GM19467 (cell line): ENCODE measurements around the gene PIGB.
A peak's percentile ranks its signal among the peaks of the same experiment; 100 is the strongest.
"Not testable (repeated sequence)": the region's sequence is repeated elsewhere in the genome, so short reads cannot be mapped to it uniquely, and the experiment has no call there.

Source experiments
- ATAC-seq: cut with Tn5 transposase; IDR thresholded peaks from one replicate; pipeline ENCODE4 v1.9.1; 2021; ENCODE audit warnings: mild to moderate bottlenecking, moderate library complexity; ENCODE audit not compliant: unreplicated experiment

Gene PIGB

GRCh38 chr15:55372701-55373440 is 53.8 kb downstream of the PIGB start:
- ATAC-seq, result no peak

DNA sequence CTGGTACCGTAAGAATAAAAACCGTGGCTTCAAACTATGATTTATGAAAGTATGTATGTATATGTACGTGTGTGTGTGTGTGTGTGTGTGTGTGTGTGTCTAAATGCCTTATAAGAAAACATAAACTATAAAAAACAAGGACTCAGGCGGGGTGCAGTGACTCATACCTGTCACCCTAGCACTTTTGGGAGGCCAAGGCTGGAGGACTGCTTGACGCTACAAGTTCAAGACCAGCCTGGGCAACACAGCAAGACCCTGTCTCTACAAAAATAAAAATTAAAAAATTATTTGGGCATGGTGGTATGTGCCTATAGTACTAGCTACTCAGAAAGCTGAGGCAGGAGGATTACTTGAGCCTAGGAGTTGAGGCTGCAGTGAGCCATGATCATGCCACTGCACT is 60.1 kb downstream of the PIGB start:
- ATAC-seq, result no peak

GRCh38 chr15:55381595-55381994 is 62.6 kb downstream of the PIGB start:
- no peak for ATAC-seq

DNA sequence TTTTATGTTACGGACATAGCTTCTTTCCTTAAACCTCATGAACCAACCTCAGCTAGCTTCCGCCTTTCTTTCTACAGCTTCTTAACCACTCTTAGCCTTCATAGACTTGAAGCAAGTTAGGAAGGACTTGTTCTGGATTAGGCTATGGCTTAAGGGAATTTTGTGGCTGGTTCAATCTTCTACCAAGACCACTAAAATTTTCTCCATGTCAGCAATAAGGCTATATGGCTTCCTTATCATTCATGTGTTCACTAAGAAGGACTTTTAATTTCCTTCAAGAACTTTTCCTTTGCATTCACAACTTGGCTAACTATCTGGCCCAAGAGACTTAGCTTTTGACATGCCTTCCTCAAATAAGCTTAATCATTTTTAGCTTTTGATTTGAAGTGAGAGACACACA is 64.7 kb downstream of the PIGB start:
- no peak for ATAC-seq

DNA sequence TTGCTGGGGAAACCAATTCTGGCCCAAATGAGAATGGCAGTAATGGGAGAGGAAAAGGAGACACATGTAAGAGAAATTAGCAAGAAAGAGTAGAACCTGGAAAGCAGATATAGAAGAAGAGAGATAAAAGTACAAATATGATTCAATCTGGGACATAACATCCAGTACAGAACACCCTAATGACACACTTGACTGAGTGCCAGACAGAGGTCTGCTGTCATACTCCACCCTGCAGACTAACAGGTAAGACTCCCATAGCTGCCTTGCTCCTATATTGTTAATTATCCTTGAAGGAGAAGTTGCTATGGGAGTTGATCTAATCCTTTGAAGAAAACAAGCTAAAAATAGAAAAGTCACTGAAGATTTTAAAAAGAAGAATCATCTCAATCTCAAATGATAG is 68.0 kb downstream of the PIGB start:
- no peak for ATAC-seq

DNA sequence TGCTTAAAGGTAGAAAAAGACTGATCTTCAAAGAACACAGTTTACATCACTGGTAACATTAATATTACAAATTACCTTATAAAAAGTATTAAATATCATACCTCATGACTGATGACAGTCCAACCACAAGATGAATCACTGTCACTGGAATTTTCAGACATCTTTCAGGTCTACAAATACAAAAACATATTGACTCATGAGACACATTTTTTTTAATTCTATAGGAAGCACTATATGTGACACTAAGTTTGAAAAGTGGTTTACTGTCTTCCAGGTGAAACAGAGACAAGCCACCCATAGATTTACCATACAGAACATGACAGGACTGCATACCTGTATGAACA is 70.2 kb downstream of the PIGB start:
- ATAC-seq, result no peak

- ATAC-seq, result no peak
Measured at GRCh38 chr15:55394694-55395093, 75.7 kb downstream of the PIGB start.

DNA sequence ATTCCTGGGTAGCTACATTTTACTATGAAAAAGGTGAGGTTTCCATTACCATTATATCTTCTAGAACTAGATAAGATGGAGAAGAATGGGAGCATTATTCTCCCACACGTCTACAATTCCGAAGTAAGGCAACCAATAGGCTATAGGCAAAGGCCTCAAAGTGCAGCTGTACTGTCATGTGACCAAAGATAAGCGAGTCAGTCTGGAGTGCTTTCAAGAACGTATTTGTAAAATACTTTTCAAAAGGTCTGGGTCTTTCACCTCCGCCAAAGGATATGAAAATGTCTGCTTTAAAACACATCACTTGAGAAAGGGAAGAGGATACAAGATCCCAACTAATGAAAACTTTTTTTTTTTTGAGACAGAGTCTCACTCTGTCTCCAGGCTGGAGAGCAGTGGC is 79.2 kb downstream of the PIGB start:
- ATAC-seq, result no peak

GRCh38 chr15:55400050-55400449 is 81.0 kb downstream of the PIGB start:
- not testable (repeated sequence) for ATAC-seq

DNA sequence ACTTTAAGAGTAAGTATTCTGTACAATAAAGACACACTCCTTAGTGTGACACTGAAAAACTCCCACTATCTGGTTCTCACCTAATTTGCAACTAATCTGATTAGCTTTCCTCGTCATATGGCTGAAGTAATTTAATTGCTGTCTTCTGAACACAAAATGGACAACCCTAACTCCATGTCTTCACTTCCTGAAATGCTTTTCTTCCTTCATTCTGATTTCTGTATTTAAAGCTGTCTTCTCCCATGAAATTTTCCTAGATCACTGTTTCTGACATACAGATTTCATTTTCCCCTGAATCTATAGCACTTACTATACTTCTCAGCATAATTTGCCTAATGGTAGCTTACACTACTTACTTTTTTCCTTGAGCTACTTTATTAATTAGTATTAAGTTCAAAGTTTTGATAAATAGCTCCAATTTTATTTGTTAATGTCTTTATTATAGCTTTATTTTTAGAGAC is 82.8 kb downstream of the PIGB start:
- no peak for ATAC-seq

- ATAC-seq, result peak; percentile 48
Measured at GRCh38 chr15:55402707-55403106, 83.7 kb downstream of the PIGB start.

GRCh38 chr15:55403531-55403930 is 84.5 kb downstream of the PIGB start:
- ATAC-seq, result no peak
